Parathyroid adenoma (tissue), 2 donors: ENCODE measurements around the gene FMNL2.
A peak's percentile ranks its signal among the peaks of the same experiment; 100 is the strongest.

Experiments used
- H2AFZ ChIP-seq: fragments of 300-600 bp; sonication (generic); one replicate; pipeline ENCODE4 v1.7.0; 2017; ENCODE audit warnings: antibody characterized with exemption, mild to moderate bottlenecking
- H3K27ac ChIP-seq: fragments of 300-600 bp; sonication (generic); one replicate; pipeline ENCODE4 v1.7.0; 2017
- H3K27me3 ChIP-seq: fragments of 300-600 bp; sonication (generic); one replicate; pipeline ENCODE4 v1.7.0; 2017; ENCODE audit warnings: low read length; ENCODE audit not compliant: control insufficient read depth, insufficient read depth
- H3K36me3 ChIP-seq: fragments of 300-600 bp; sonication (generic); one replicate; pipeline ENCODE4 v1.7.0; 2017; ENCODE audit warnings: low read length; ENCODE audit not compliant: control insufficient read depth, insufficient read depth
- H3K4me1 ChIP-seq: fragments of 300-600 bp; sonication (generic); one replicate; pipeline ENCODE4 v1.7.0; 2017; ENCODE audit warnings: control low read depth
- H3K4me2 ChIP-seq: fragments of 300-600 bp; sonication (generic); one replicate; pipeline ENCODE4 v1.7.0; 2017; ENCODE audit warnings: low read length
- H3K4me3 ChIP-seq: fragments of 300-600 bp; sonication (generic); one replicate; pipeline ENCODE4 v1.7.0; 2017; ENCODE audit warnings: low read depth, low read length
- H3K79me2 ChIP-seq: fragments of 300-600 bp; sonication (generic); one replicate; pipeline ENCODE4 v1.7.0; 2017; ENCODE audit warnings: control low read depth
- H3K9ac ChIP-seq: fragments of 300-600 bp; sonication (generic); one replicate; pipeline ENCODE4 v1.7.0; 2017; ENCODE audit warnings: mild to moderate bottlenecking
- H3K9me3 ChIP-seq: fragments of 300-600 bp; sonication (generic); one replicate; pipeline ENCODE4 v1.7.0; 2017; ENCODE audit warnings: low read length; ENCODE audit not compliant: control insufficient read depth
- CTCF ChIP-seq: fragments of 300-600 bp; sonication (generic); IDR thresholded peaks from one replicate; pipeline ENCODE4 v1.7.0; 2017; ENCODE audit warnings: antibody characterized with exemption, mild to moderate bottlenecking
- donor health status: primary hyperparathyroidism.

Gene FMNL2

GRCh38 chr2:152683400-152683799, 348.4 kb downstream of the FMNL2 start:
- no peaks in the 10 kb centered on the region for H3K36me3 ChIP-seq
- H3K4me1 ChIP-seq = peaks cover 6% of the 10 kb centered on the region

GRCh38 chr2:152686321-152686720, 351.3 kb downstream of the FMNL2 start:
- Histone ChIP-seq H3K4me1 (peaks cover 6% of the 10 kb centered on the region), H3K36me3 (no peaks in the 10 kb centered on the region), H3K9ac (no peak overlapping the region), H3K9me3 (no peaks in the 10 kb centered on the region), H3K79me2 (peaks cover 17% of the 10 kb centered on the region), H3K27me3 (no peaks in the 10 kb centered on the region), H2AFZ (no peak overlapping the region), H3K27ac (no peak overlapping the region), H3K4me3 (no peak overlapping the region), H3K4me2 (no peak overlapping the region)
- TF ChIP-seq CTCF = no peak

More at GRCh38 chr2:152683400-152683799, 348.4 kb downstream of the FMNL2 start:
- Histone ChIP-seq H3K4me3 (no peak overlapping the region), H3K9ac (no peak overlapping the region), H3K4me2 (no peak overlapping the region), H2AFZ (no peak overlapping the region), H3K79me2 (peaks cover 17% of the 10 kb centered on the region), H3K27me3 (no peaks in the 10 kb centered on the region), H3K9me3 (no peaks in the 10 kb centered on the region), H3K27ac (no peak overlapping the region)
- TF ChIP-seq CTCF = no peak

DNA sequence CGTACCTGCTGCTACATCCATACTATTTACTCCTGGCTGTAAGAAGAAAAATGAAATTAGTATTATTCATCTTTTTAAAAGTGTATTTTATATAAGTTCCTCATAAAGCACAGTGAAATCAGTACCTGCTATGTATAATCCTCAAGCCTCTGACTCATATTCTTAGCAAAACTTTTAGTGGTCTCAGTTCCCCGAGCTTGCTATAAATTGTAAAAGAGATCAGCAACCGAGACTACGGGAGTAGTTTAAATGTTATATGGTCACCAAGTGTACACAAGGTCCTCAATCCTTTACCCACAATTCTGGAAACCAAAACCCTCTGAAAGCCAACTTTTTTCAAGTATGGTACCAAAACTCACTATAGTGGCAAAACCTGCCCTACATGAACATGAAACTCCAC, 358.1 kb downstream of the FMNL2 start:
- Histone ChIP-seq H3K4me1 (no peaks in the 10 kb centered on the region), H3K9ac (no peak overlapping the region), H3K4me2 (no peak overlapping the region), H3K4me3 (no peak overlapping the region), H3K9me3 (no peaks in the 10 kb centered on the region), H3K36me3 (no peaks in the 10 kb centered on the region), H3K79me2 (peaks cover 6% of the 10 kb centered on the region), H2AFZ (no peak overlapping the region), H3K27ac (no peak overlapping the region), H3K27me3 (no peaks in the 10 kb centered on the region)
- TF ChIP-seq CTCF = no peak

DNA sequence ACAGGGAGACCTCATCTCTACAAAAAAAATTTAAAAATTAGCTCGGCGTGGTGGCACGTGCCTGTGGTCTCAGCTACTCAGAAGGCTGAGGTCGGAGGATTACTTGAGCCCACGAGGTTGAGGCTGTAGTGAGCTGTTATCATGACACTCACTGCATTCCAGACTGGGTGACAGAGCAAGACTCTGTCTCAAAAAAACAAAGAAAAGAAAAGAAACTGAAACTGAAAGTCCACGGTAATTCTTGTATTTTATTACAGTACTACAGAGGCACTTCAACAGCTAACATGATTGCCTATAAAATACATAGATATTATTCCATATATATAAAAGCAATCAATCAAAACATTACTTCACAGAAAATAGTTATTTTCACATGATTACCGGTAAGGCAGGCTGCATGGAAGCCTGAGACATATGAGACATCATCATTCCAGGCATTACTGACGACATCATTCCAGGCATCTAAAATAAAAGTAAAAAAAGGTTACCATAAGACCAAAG, 359.2 kb downstream of the FMNL2 start:
- H3K4me2 ChIP-seq = peak overlapping the region; percentile 15
- no peak overlapping the region for H3K27ac ChIP-seq
- H3K9ac ChIP-seq = no peak overlapping the region

More for the DNA sequence above, 359.2 kb downstream of the FMNL2 start:
- H3K9me3 ChIP-seq = no peaks in the 10 kb centered on the region
- H3K4me3 ChIP-seq = no peak overlapping the region
- no peaks in the 10 kb centered on the region for H3K36me3 ChIP-seq
- no peaks in the 10 kb centered on the region for H3K4me1 ChIP-seq
- H2AFZ ChIP-seq = no peak overlapping the region
- H3K27me3 ChIP-seq = no peaks in the 10 kb centered on the region
- peaks cover 5% of the 10 kb centered on the region for H3K79me2 ChIP-seq
- TF ChIP-seq CTCF = no peak
